Measurements from ENCODE around the gene BLCAP. TPM values are rescaled to one million over a fixed set of nuclear protein-coding genes. Genes with fewer than 3 reads are reported as not detected.
"Not testable (repeated sequence)": the region's sequence is repeated elsewhere in the genome, so short reads cannot be mapped to it uniquely, and the experiment has no call there.

BLCAP gene
- total and polyA plus RNA-seq, 4 donors: 12.6 to 72.0 (median 49.2) TPM

DNA sequence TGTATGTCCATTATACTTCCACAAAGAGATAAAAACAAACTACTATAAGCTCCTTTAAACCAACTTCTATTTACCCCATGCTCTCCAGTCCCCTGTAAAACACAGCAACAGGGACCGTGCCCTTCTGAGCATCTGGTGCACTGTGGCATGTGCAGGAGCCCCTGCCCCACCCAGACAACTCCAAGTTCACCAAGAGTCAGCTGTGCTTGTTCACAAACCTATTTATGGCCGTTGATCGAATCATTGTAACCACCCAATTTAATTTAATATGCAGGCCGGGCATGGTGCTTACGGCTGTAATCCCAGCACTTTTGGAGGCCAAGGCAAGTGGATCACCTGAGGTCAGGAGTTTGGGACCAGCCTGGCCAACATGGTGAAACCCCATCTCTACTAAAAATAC, 13.7 kb upstream of the BLCAP start:
- TF ChIP-seq, protein P1, sequence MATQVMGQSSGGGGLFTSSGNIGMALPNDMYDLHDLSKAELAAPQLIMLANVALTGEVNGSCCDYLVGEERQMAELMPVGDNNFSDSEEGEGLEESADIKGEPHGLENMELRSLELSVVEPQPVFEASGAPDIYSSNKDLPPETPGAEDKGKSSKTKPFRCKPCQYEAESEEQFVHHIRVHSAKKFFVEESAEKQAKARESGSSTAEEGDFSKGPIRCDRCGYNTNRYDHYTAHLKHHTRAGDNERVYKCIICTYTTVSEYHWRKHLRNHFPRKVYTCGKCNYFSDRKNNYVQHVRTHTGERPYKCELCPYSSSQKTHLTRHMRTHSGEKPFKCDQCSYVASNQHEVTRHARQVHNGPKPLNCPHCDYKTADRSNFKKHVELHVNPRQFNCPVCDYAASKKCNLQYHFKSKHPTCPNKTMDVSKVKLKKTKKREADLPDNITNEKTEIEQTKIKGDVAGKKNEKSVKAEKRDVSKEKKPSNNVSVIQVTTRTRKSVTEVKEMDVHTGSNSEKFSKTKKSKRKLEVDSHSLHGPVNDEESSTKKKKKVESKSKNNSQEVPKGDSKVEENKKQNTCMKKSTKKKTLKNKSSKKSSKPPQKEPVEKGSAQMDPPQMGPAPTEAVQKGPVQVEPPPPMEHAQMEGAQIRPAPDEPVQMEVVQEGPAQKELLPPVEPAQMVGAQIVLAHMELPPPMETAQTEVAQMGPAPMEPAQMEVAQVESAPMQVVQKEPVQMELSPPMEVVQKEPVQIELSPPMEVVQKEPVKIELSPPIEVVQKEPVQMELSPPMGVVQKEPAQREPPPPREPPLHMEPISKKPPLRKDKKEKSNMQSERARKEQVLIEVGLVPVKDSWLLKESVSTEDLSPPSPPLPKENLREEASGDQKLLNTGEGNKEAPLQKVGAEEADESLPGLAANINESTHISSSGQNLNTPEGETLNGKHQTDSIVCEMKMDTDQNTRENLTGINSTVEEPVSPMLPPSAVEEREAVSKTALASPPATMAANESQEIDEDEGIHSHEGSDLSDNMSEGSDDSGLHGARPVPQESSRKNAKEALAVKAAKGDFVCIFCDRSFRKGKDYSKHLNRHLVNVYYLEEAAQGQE (IDR thresholded peaks at IDR 0.05): no peak
- TF ChIP-seq HNF4G (IDR thresholded peaks at IDR 0.05) (no peak), HNF4A (conservative IDR thresholded peaks at IDR 0.05) (no peak), NR2F2 (IDR thresholded peaks at IDR 0.05) (no peak), RAD21 (IDR thresholded peaks at IDR 0.05) (no peak), YY1 (IDR thresholded peaks at IDR 0.05) (no peak), FOXA2 (IDR thresholded peaks at IDR 0.05) (no peak), JUND (IDR thresholded peaks at IDR 0.05) (no peak), SP1 (IDR thresholded peaks at IDR 0.05) (no peak), FOXA1 (IDR thresholded peaks at IDR 0.05) (no peak), EGR1 (IDR thresholded peaks at IDR 0.05; ENCODE audit: low read depth in 2 of 2) (no peak), RXRA (IDR thresholded peaks at IDR 0.05) (no peak)
- TF ChIP-seq, protein P2, sequence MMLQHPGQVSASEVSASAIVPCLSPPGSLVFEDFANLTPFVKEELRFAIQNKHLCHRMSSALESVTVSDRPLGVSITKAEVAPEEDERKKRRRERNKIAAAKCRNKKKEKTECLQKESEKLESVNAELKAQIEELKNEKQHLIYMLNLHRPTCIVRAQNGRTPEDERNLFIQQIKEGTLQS (IDR thresholded peaks at IDR 0.05): no peak
- TF ChIP-seq, protein P3, sequence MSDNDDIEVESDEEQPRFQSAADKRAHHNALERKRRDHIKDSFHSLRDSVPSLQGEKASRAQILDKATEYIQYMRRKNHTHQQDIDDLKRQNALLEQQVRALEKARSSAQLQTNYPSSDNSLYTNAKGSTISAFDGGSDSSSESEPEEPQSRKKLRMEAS (IDR thresholded peaks at IDR 0.05): no peak
- TF ChIP-seq, protein P4, sequence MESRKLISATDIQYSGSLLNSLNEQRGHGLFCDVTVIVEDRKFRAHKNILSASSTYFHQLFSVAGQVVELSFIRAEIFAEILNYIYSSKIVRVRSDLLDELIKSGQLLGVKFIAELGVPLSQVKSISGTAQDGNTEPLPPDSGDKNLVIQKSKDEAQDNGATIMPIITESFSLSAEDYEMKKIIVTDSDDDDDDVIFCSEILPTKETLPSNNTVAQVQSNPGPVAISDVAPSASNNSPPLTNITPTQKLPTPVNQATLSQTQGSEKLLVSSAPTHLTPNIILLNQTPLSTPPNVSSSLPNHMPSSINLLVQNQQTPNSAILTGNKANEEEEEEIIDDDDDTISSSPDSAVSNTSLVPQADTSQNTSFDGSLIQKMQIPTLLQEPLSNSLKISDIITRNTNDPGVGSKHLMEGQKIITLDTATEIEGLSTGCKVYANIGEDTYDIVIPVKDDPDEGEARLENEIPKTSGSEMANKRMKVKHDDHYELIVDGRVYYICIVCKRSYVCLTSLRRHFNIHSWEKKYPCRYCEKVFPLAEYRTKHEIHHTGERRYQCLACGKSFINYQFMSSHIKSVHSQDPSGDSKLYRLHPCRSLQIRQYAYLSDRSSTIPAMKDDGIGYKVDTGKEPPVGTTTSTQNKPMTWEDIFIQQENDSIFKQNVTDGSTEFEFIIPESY (IDR thresholded peaks at IDR 0.05): no peak
- TF ChIP-seq, protein P5, sequence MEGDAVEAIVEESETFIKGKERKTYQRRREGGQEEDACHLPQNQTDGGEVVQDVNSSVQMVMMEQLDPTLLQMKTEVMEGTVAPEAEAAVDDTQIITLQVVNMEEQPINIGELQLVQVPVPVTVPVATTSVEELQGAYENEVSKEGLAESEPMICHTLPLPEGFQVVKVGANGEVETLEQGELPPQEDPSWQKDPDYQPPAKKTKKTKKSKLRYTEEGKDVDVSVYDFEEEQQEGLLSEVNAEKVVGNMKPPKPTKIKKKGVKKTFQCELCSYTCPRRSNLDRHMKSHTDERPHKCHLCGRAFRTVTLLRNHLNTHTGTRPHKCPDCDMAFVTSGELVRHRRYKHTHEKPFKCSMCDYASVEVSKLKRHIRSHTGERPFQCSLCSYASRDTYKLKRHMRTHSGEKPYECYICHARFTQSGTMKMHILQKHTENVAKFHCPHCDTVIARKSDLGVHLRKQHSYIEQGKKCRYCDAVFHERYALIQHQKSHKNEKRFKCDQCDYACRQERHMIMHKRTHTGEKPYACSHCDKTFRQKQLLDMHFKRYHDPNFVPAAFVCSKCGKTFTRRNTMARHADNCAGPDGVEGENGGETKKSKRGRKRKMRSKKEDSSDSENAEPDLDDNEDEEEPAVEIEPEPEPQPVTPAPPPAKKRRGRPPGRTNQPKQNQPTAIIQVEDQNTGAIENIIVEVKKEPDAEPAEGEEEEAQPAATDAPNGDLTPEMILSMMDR (IDR thresholded peaks at IDR 0.05; ENCODE audit: low read depth, low read length, missing input control): no peak
- no peaks in the 10 kb centered on the region for H3K27me3 ChIP-seq (ENCODE audit: control insufficient read depth in 4 of 4, insufficient read depth in 4 of 4, low read length in 3 of 4)
- WGBS: 95% methylated on average over 5 of the region's 5 CpGs
- H3K36me3 ChIP-seq (ENCODE audit: control insufficient read depth in 4 of 4, insufficient read depth in 3 of 4, low read depth in 1 of 4, low read length in 3 of 4): no peaks in the 10 kb centered on the region
- H3K4me1 ChIP-seq (ENCODE audit: control insufficient read depth in 4 of 4, insufficient read depth in 4 of 4, low read length in 3 of 4): no peaks in the 10 kb centered on the region
- H3K9me3 ChIP-seq (ENCODE audit: control insufficient read depth in 4 of 4, low read length in 3 of 4): no peaks in the 10 kb centered on the region
- H3K9ac ChIP-seq (ENCODE audit: low read depth in 1 of 2, low read length in 2 of 2): no peak overlapping the region
- no peak for DNase-seq (ENCODE audit: low spot score)
- no peak overlapping the region for H3K27ac ChIP-seq (ENCODE audit: low read depth in 1 of 2, low read length in 2 of 2)
- no peak overlapping the region for H3K4me3 ChIP-seq (ENCODE audit: low read depth in 1 of 3, low read length in 3 of 3)

DNA sequence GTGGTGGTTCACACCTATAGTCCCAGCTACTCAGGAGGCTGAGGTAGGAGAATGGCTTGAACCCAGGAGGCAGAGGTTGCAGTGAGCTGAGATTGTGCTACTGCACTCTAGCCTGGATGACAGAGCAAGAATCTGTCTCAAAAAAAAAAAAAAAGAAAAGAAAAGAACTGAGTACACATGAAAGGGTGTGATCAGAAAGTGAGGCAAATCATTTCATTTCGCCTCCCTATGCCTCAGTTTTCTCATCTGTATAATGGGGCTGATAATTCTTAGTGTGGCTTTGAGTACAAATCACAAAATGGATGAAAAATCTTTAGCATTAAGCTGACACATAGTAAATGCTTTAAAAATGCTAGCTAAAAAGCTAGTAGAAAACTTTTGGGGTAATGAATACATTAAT, 13.2 kb upstream of the BLCAP start:
- not testable (repeated sequence) for H3K36me3 ChIP-seq (ENCODE audit: control insufficient read depth in 4 of 4, insufficient read depth in 3 of 4, low read depth in 1 of 4, low read length in 3 of 4); H3K27me3 ChIP-seq (ENCODE audit: control insufficient read depth in 4 of 4, insufficient read depth in 4 of 4, low read length in 3 of 4); H3K9me3 ChIP-seq (ENCODE audit: control insufficient read depth in 4 of 4, low read length in 3 of 4); H3K4me3 ChIP-seq (ENCODE audit: low read depth in 1 of 3, low read length in 3 of 3); H3K27ac ChIP-seq (ENCODE audit: low read depth in 1 of 2, low read length in 2 of 2); H3K4me1 ChIP-seq (ENCODE audit: control insufficient read depth in 4 of 4, insufficient read depth in 4 of 4, low read length in 3 of 4); DNase-seq (ENCODE audit: low spot score); H3K9ac ChIP-seq (ENCODE audit: low read depth in 1 of 2, low read length in 2 of 2)
- 85% methylated on average over 1 of the region's 1 CpG for WGBS

All from liver (tissue), 9 donors.